HG03558 (cell line): ENCODE measurements around the gene ATP6V0E2.
"Not testable (repeated sequence)": the region's sequence is repeated elsewhere in the genome, so short reads cannot be mapped to it uniquely, and the experiment has no call there.

Source experiments
- ATAC-seq: cut with Tn5 transposase; IDR thresholded peaks from one replicate; pipeline ENCODE4 v1.9.1; 2021; ENCODE audit warnings: moderate number of reproducible peaks; ENCODE audit not compliant: unreplicated experiment; ENCODE audit errors: extremely low read depth

The ATP6V0E2 gene

GRCh38 chr7:149874644-149875028, 867 bp downstream of the ATP6V0E2 start:
- ATAC-seq = no peak

GRCh38 chr7:149875396-149875795, 1.6 kb downstream of the ATP6V0E2 start:
- ATAC-seq = no peak

GRCh38 chr7:149877890-149878522, 4.2 kb downstream of the ATP6V0E2 start:
- ATAC-seq = no peak

GRCh38 chr7:149878523-149878921, 4.8 kb downstream of the ATP6V0E2 start:
- ATAC-seq = no peak

- ATAC-seq = no peak
These were observed 5.5 kb downstream of the ATP6V0E2 start for GRCh38 chr7:149879271-149879743.

GRCh38 chr7:149879766-149880637, 6.2 kb downstream of the ATP6V0E2 start:
- ATAC-seq = no peak

GRCh38 chr7:149880638-149881311, 7.0 kb downstream of the ATP6V0E2 start:
- ATAC-seq = no peak

- no peak for ATAC-seq
These were observed 7.8 kb downstream of the ATP6V0E2 start for GRCh38 chr7:149881328-149882247.

- no peak for ATAC-seq
These were observed 8.7 kb downstream of the ATP6V0E2 start for GRCh38 chr7:149882248-149883047.

- ATAC-seq = no peak
These were observed 9.3 kb downstream of the ATP6V0E2 start for GRCh38 chr7:149883048-149883438.

GRCh38 chr7:149883452-149883861, 9.7 kb downstream of the ATP6V0E2 start:
- no peak for ATAC-seq

- ATAC-seq = no peak
These were observed 10.2 kb downstream of the ATP6V0E2 start for GRCh38 chr7:149884016-149884415.

- ATAC-seq = no peak
These were observed 10.8 kb downstream of the ATP6V0E2 start for GRCh38 chr7:149884541-149884940.

GRCh38 chr7:149885191-149886017, 11.6 kb downstream of the ATP6V0E2 start:
- no peak for ATAC-seq

- no peak for ATAC-seq
These were observed 12.2 kb downstream of the ATP6V0E2 start for GRCh38 chr7:149886018-149886415.

- ATAC-seq = no peak
These were observed 13.5 kb downstream of the ATP6V0E2 start for GRCh38 chr7:149887311-149887710.

- not testable (repeated sequence) for ATAC-seq
These were observed 16.9 kb downstream of the ATP6V0E2 start for GRCh38 chr7:149890715-149891114.

- not testable (repeated sequence) for ATAC-seq
These were observed 21.2 kb downstream of the ATP6V0E2 start for GRCh38 chr7:149894957-149895356.
